Measurements from ENCODE around the gene CFHR2.

The CFHR2 gene

GRCh38 chr1:196997423-196997822 lies 53.9 kb downstream of the CFHR2 start:
- TF ChIP-seq GATA3 (IDR thresholded peaks at IDR 0.05; ENCODE audit: low read depth, low read length), result no peak
- no peak for TF ChIP-seq GATA2 (IDR thresholded peaks at IDR 0.05; ENCODE audit: low read depth, low read length)

- TF ChIP-seq GATA2 (IDR thresholded peaks at IDR 0.05; ENCODE audit: low read depth, low read length) (no peak), GATA3 (IDR thresholded peaks at IDR 0.05; ENCODE audit: low read depth, low read length) (no peak)
Observed at GRCh38 chr1:197001828-197002227, 58.3 kb downstream of the CFHR2 start.

- TF ChIP-seq GATA2 (IDR thresholded peaks at IDR 0.05; ENCODE audit: low read depth, low read length) (no peak), GATA3 (IDR thresholded peaks at IDR 0.05; ENCODE audit: low read depth, low read length) (no peak)
Observed at GRCh38 chr1:197003132-197003531, 59.6 kb downstream of the CFHR2 start.

- no peak for TF ChIP-seq GATA3 (IDR thresholded peaks at IDR 0.05; ENCODE audit: low read depth, low read length)
- TF ChIP-seq GATA2 (IDR thresholded peaks at IDR 0.05; ENCODE audit: low read depth, low read length), result no peak
Observed at GRCh38 chr1:197008861-197009260, 65.3 kb downstream of the CFHR2 start.
